H1 (cell line): ENCODE results near the gene HSCB. TPM values are rescaled to one million over a fixed set of nuclear protein-coding genes. Genes with fewer than 3 reads are reported as not detected.

ENCODE experiments used
- CEBPB ChIP-seq: IDR thresholded peaks from 2 replicates; pipeline ENCODE4 v1.6.1; 2012; ENCODE audit warnings: low read depth, low read length
- RFX5 ChIP-seq: IDR thresholded peaks from 2 replicates; pipeline ENCODE4 v1.6.1; 2011; ENCODE audit warnings: low read depth, low read length, improper control_type of control experiment, borderline replicate concordance
- SRF ChIP-seq: IDR thresholded peaks from 2 replicates; pipeline ENCODE4 v1.6.1; 2011; ENCODE audit warnings: mild to moderate bottlenecking, low read depth, low read length, moderate library complexity
- polyA plus RNA-seq, 7 experiments: library from polyadenylated mRNA; depleted of rRNA in 3 of 7; stranded (reverse) in 5 of 7; unstranded in 2 of 7; fragments of >200 nt in 5 of 7; fragments of 200-250 nt in 2 of 7; gene quantifications; 1 replicate in 5 of 7; 2 replicates in 1 of 7; 4 replicates in 1 of 7; pipeline versions ENCODE4 v1.2.1 to v1.2.3, GENCODE V29; 2011 to 2013; ENCODE audit warnings: missing spikeins in 2 of 7, mixed read lengths in 2 of 7
- total RNA-seq: library from RNA; stranded (reverse); fragmentation: NEBNext Ultra II Directional; extraction: Animal tissue kit (Norgen Biotek cat#: 25700); gene quantifications from 2 replicates; pipeline ENCODE4 v1.2.1, GENCODE V29; 2021
- TF ChIP-seq, protein P1 (sequence below): IDR thresholded peaks from 2 replicates; pipeline ENCODE4 v1.6.1; 2012; ENCODE audit warnings: low read length, inconsistent platforms

Gene HSCB
- total and polyA plus RNA-seq, 2 of the 8 experiments (the other 6 are each of a cell fraction or from before 2014, with no cell fraction given) = 14.7 to 16.6 TPM

- TF ChIP-seq, protein P1, sequence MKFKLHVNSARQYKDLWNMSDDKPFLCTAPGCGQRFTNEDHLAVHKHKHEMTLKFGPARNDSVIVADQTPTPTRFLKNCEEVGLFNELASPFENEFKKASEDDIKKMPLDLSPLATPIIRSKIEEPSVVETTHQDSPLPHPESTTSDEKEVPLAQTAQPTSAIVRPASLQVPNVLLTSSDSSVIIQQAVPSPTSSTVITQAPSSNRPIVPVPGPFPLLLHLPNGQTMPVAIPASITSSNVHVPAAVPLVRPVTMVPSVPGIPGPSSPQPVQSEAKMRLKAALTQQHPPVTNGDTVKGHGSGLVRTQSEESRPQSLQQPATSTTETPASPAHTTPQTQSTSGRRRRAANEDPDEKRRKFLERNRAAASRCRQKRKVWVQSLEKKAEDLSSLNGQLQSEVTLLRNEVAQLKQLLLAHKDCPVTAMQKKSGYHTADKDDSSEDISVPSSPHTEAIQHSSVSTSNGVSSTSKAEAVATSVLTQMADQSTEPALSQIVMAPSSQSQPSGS = no peak
- TF ChIP-seq CEBPB (0 out of 2 replicates have a peak, but pooled peaks have one; percentile 16), SRF (peak; percentile 76), RFX5 (no peak)
- TF ChIP-seq, all 59 proteins: peak for 3
These were observed 27.0 kb downstream of the HSCB start (continued) for GRCh38 chr22:28768701-28769393.
